Mesodermal cell (in vitro differentiated cells): ENCODE data around the gene PPHLN1. TPM values are rescaled to one million over a fixed set of nuclear protein-coding genes. Genes with fewer than 3 reads are reported as not detected.

Experiments used
- H3K27ac ChIP-seq: 2 replicates; pipeline ENCODE4 v1.7.0; 2013; ENCODE audit warnings: mild to moderate bottlenecking, low read depth, low read length, moderate library complexity; ENCODE audit not compliant: severe bottlenecking
- H3K36me3 ChIP-seq: 2 replicates; pipeline ENCODE4 v1.7.1; 2013; ENCODE audit warnings: mild to moderate bottlenecking, low read length, moderate library complexity; ENCODE audit not compliant: control insufficient read depth, insufficient read depth
- H3K4me1 ChIP-seq: one replicate; pipeline ENCODE4 v1.7.1; 2013; ENCODE audit warnings: mild to moderate bottlenecking, low read length; ENCODE audit not compliant: insufficient read depth, control insufficient read depth, poor library complexity, severe bottlenecking
- H3K4me3 ChIP-seq: 2 replicates; pipeline ENCODE4 v1.7.0; 2013; ENCODE audit warnings: low read length, control low read depth, mild to moderate bottlenecking; ENCODE audit not compliant: insufficient read depth, poor library complexity, severe bottlenecking; ENCODE audit errors: extremely low read depth
- H3K9me3 ChIP-seq: 2 replicates; pipeline ENCODE4 v1.7.1; 2013; ENCODE audit warnings: mild to moderate bottlenecking, low read length, moderate library complexity; ENCODE audit not compliant: control insufficient read depth
- WGBS, 2 experiments: methylation state at CpG; one replicate each; pipeline ENCODE4 v1.1.5; 2013; ENCODE audit warnings: missing lambda C conversion rate in 2 of 2; ENCODE audit not compliant: insufficient coverage in 2 of 2; 5-methylcytosine and 5-hydroxymethylcytosine counted together
- polyA plus RNA-seq, 2 experiments: library from polyadenylated mRNA; stranded (reverse); fragments of 50-300 nt; gene quantifications; one replicate each; pipeline ENCODE4 v1.2.3, GENCODE V29; 2013

The PPHLN1 gene
- 70.3 TPM for polyA plus RNA-seq (2013, experiment 1 of 2)
- 65.8 TPM for polyA plus RNA-seq (2013, experiment 2 of 2)

- Histone ChIP-seq H3K36me3 (peaks cover 8% of the 10 kb centered on the region), H3K4me3 (peak within 1 kb of the TSS; percentile 87), H3K27ac (peak within 1 kb of the TSS; percentile 82), H3K4me1 (peaks cover 11% of the 10 kb centered on the region), H3K9me3 (no peaks in the 10 kb centered on the region)
- 0% methylated on average over 41 to 53 of the region's 55 CpGs for WGBS, 2 experiments
Measured at GRCh38 chr12:42325653-42326474, at the start of gene PPHLN1, which contains the start of gene ZCRB1. PPHLN1 (plus strand) TSS chr12:42326167; CDS start chr12:42335903, 9,736 bp downstream. ZCRB1 (minus strand) TSS chr12:42326094; CDS start chr12:42324102, 1,992 bp downstream.

- H3K4me1 ChIP-seq: no peaks in the 10 kb centered on the region
- no peaks in the 10 kb centered on the region for H3K9me3 ChIP-seq
- no peak overlapping the region for H3K27ac ChIP-seq
- WGBS, 2 experiments: 87 to 97% methylated on average over 3 to 4 of the region's 6 CpGs
- no peak overlapping the region for H3K4me3 ChIP-seq
- no peaks in the 10 kb centered on the region for H3K36me3 ChIP-seq
Measured at GRCh38 chr12:42277396-42278127, 48.4 kb upstream of the PPHLN1 start.

- Histone ChIP-seq H3K4me1 (no peaks in the 10 kb centered on the region), H3K36me3 (no peaks in the 10 kb centered on the region), H3K9me3 (no peaks in the 10 kb centered on the region), H3K4me3 (no peak overlapping the region), H3K27ac (no peak overlapping the region)
Measured at GRCh38 chr12:42278128-42278510, 47.8 kb upstream of the PPHLN1 start.

- no peaks in the 10 kb centered on the region for H3K9me3 ChIP-seq
- WGBS, 2 experiments: 92 to 100% methylated on average over 1 to 2 of the region's 3 CpGs
Measured at GRCh38 chr12:42281278-42281677, 44.7 kb upstream of the PPHLN1 start.

GRCh38 chr12:42281844-42282243 lies 44.1 kb upstream of the PPHLN1 start:
- H3K4me1 ChIP-seq: no peaks in the 10 kb centered on the region
- H3K9me3 ChIP-seq: no peaks in the 10 kb centered on the region
- H3K36me3 ChIP-seq: no peaks in the 10 kb centered on the region
- H3K4me3 ChIP-seq: no peak overlapping the region
- WGBS, 2 experiments: 90 to 95% methylated on average over 1 to 3 of the region's 3 CpGs
- no peak overlapping the region for H3K27ac ChIP-seq

More at GRCh38 chr12:42281278-42281677, 44.7 kb upstream of the PPHLN1 start:
- Histone ChIP-seq H3K4me3 (no peak overlapping the region), H3K4me1 (no peaks in the 10 kb centered on the region), H3K36me3 (no peaks in the 10 kb centered on the region), H3K27ac (no peak overlapping the region)

GRCh38 chr12:42282294-42282693 lies 43.7 kb upstream of the PPHLN1 start:
- Histone ChIP-seq H3K9me3 (no peaks in the 10 kb centered on the region), H3K27ac (no peak overlapping the region), H3K4me1 (no peaks in the 10 kb centered on the region), H3K36me3 (no peaks in the 10 kb centered on the region), H3K4me3 (no peak overlapping the region)
- WGBS, 2 experiments: 86% methylated on average over 1 of the region's 2 CpGs; no CpG with 5 or more reads in 1 of the 2 experiments

- Histone ChIP-seq H3K27ac (no peak overlapping the region), H3K4me3 (no peak overlapping the region), H3K9me3 (no peaks in the 10 kb centered on the region), H3K4me1 (no peaks in the 10 kb centered on the region), H3K36me3 (no peaks in the 10 kb centered on the region)
Measured at GRCh38 chr12:42283739-42284138, 42.2 kb upstream of the PPHLN1 start.

- H3K4me1 ChIP-seq: no peaks in the 10 kb centered on the region
- no peaks in the 10 kb centered on the region for H3K36me3 ChIP-seq
- no CpG with 5 or more reads among the region's 1 CpG for WGBS, 2 experiments
- H3K9me3 ChIP-seq: no peaks in the 10 kb centered on the region
- no peak overlapping the region for H3K4me3 ChIP-seq
- H3K27ac ChIP-seq: no peak overlapping the region
Measured at GRCh38 chr12:42284157-42284556, 41.8 kb upstream of the PPHLN1 start.

GRCh38 chr12:42284876-42285275 lies 41.1 kb upstream of the PPHLN1 start:
- Histone ChIP-seq H3K4me3 (no peak overlapping the region), H3K9me3 (no peaks in the 10 kb centered on the region), H3K4me1 (no peaks in the 10 kb centered on the region), H3K36me3 (no peaks in the 10 kb centered on the region), H3K27ac (no peak overlapping the region)
- 90 to 100% methylated on average over 2 of the region's 2 CpGs for WGBS, 2 experiments

GRCh38 chr12:42285431-42285830 lies 40.5 kb upstream of the PPHLN1 start:
- Histone ChIP-seq H3K4me3 (no peak overlapping the region), H3K36me3 (no peaks in the 10 kb centered on the region), H3K27ac (no peak overlapping the region), H3K9me3 (no peaks in the 10 kb centered on the region), H3K4me1 (no peaks in the 10 kb centered on the region)
- no CpG with 5 or more reads among the region's 2 CpGs for WGBS, 2 experiments

- Histone ChIP-seq H3K9me3 (no peaks in the 10 kb centered on the region), H3K4me1 (no peaks in the 10 kb centered on the region), H3K36me3 (no peaks in the 10 kb centered on the region), H3K27ac (no peak overlapping the region), H3K4me3 (no peak overlapping the region)
- 92 to 94% methylated on average over 16 to 24 of the region's 26 CpGs for WGBS, 2 experiments
Measured at GRCh38 chr12:42286741-42287140, 39.2 kb upstream of the PPHLN1 start.
